H9 (cell line): ENCODE results near the gene USF3. TPM values are rescaled to one million over a fixed set of nuclear protein-coding genes. Genes with fewer than 3 reads are reported as not detected.

ENCODE experiments used
- DNase-seq: peaks from one replicate; pipeline ENCODE4 v3.0.0-alpha.2; 2017
- H2AFZ ChIP-seq: one replicate; pipeline ENCODE4 v1.6.1; 2013; ENCODE audit warnings: mild to moderate bottlenecking, low read length, control low read depth, moderate library complexity
- H2AK5ac ChIP-seq: 2 replicates; pipeline ENCODE4 v1.6.1; 2013; ENCODE audit warnings: low read length, control low read depth, mixed read lengths; ENCODE audit not compliant: insufficient read length
- H2BK120ac ChIP-seq: one replicate; pipeline ENCODE4 v1.6.1; 2013; ENCODE audit warnings: low read depth, mild to moderate bottlenecking, low read length, control low read depth, inconsistent platforms; ENCODE audit not compliant: poor library complexity, severe bottlenecking
- H2BK12ac ChIP-seq: 2 replicates; pipeline ENCODE4 v1.6.1; 2013; ENCODE audit warnings: low read length, control low read depth, mixed read lengths, low read depth; ENCODE audit not compliant: insufficient read length
- H2BK15ac ChIP-seq: 2 replicates; pipeline ENCODE4 v1.6.1; 2013; ENCODE audit warnings: low read depth, low read length, control low read depth
- H2BK20ac ChIP-seq: one replicate; pipeline ENCODE4 v1.6.1; 2013; ENCODE audit warnings: low read depth, mild to moderate bottlenecking, low read length, control low read depth, inconsistent platforms; ENCODE audit not compliant: poor library complexity, severe bottlenecking
- H2BK5ac ChIP-seq: 2 replicates; pipeline ENCODE4 v1.6.1; 2013; ENCODE audit warnings: low read length, control low read depth, mixed read lengths; ENCODE audit not compliant: insufficient read length
- H3K14ac ChIP-seq: 2 replicates; pipeline ENCODE4 v1.6.1; 2013; ENCODE audit warnings: low read length, control low read depth; ENCODE audit not compliant: insufficient read depth
- H3K18ac ChIP-seq: 2 replicates; pipeline ENCODE4 v1.6.1; 2013; ENCODE audit warnings: low read depth, mild to moderate bottlenecking, mixed read lengths, low read length, control low read depth; ENCODE audit not compliant: insufficient read length
- H3K23ac ChIP-seq: 2 replicates; pipeline ENCODE4 v1.6.1; 2013; ENCODE audit warnings: low read length, control low read depth, mixed read lengths, low read depth; ENCODE audit not compliant: insufficient read length
- H3K23me2 ChIP-seq: 2 replicates; pipeline ENCODE4 v1.6.1; 2013; ENCODE audit warnings: low read depth, mild to moderate bottlenecking, mixed read lengths, low read length, control low read depth; ENCODE audit not compliant: insufficient read length, poor library complexity, severe bottlenecking
- H3K27ac ChIP-seq: 2 replicates; pipeline ENCODE4 v1.5.1; 2013; ENCODE audit warnings: low read length, control low read depth, mixed read lengths, low read depth; ENCODE audit not compliant: insufficient read length
- H3K27me3 ChIP-seq: 2 replicates; pipeline ENCODE4 v1.6.1; 2013; ENCODE audit warnings: low read length, control low read depth, inconsistent platforms; ENCODE audit not compliant: insufficient read depth
- H3K4ac ChIP-seq: 2 replicates; pipeline ENCODE4 v1.6.1; 2013; ENCODE audit warnings: low read depth, mild to moderate bottlenecking, control low read depth, inconsistent platforms, low read length, moderate library complexity
- H3K4me1 ChIP-seq: 2 replicates; pipeline ENCODE4 v1.6.1; 2013; ENCODE audit warnings: low read length, control low read depth, inconsistent platforms; ENCODE audit not compliant: insufficient read depth
- H3K4me2 ChIP-seq: 2 replicates; pipeline ENCODE4 v1.6.1; 2013; ENCODE audit warnings: low read length, control low read depth, mixed read lengths; ENCODE audit not compliant: insufficient read length, insufficient read depth
- H3K56ac ChIP-seq: 2 replicates; pipeline ENCODE4 v1.6.1; 2013; ENCODE audit warnings: low read depth, mild to moderate bottlenecking, mixed read lengths, low read length, control low read depth; ENCODE audit not compliant: insufficient read length
- H3K79me1 ChIP-seq: 2 replicates; pipeline ENCODE4 v1.6.1; 2013; ENCODE audit warnings: low read depth, mild to moderate bottlenecking, moderate library complexity, low read length, control low read depth, inconsistent platforms; ENCODE audit not compliant: insufficient read depth, poor library complexity, severe bottlenecking
- H3K79me2 ChIP-seq: 2 replicates; pipeline ENCODE4 v1.6.1; 2013; ENCODE audit warnings: low read length, control low read depth, inconsistent platforms; ENCODE audit not compliant: insufficient read depth
- H3K9ac ChIP-seq: 2 replicates; pipeline ENCODE4 v1.6.1; 2013; ENCODE audit warnings: low read length, control low read depth, mixed read lengths; ENCODE audit not compliant: insufficient read length; ENCODE audit errors: extremely low read depth
- H3K9me3 ChIP-seq: one replicate; pipeline ENCODE4 v1.6.1; 2013; ENCODE audit warnings: low read depth, low read length, inconsistent platforms; ENCODE audit not compliant: control insufficient read depth
- H3T11ph ChIP-seq: one replicate; pipeline ENCODE4 v1.6.1; 2013; ENCODE audit warnings: mild to moderate bottlenecking, low read length, control low read depth, inconsistent platforms
- H4K20me1 ChIP-seq: one replicate; pipeline ENCODE4 v1.6.1; 2013; ENCODE audit not compliant: control insufficient read depth, insufficient read length, insufficient read depth
- H4K5ac ChIP-seq: 2 replicates; pipeline ENCODE4 v1.6.1; 2013; ENCODE audit warnings: low read depth, mild to moderate bottlenecking, mixed read lengths, low read length, control low read depth; ENCODE audit not compliant: insufficient read length
- H4K8ac ChIP-seq: replicated peaks from 2 replicates; pipeline ENCODE4 v1.6.1; 2013; ENCODE audit warnings: low read length, control low read depth, mixed read lengths, low read depth; ENCODE audit not compliant: insufficient read length
- H4K91ac ChIP-seq: 2 replicates; pipeline ENCODE4 v1.6.1; 2013; ENCODE audit warnings: low read depth, mild to moderate bottlenecking, moderate library complexity, mixed read lengths, low read length, control low read depth; ENCODE audit not compliant: insufficient read length
- H3K27ac Mint-ChIP-seq, 3 experiments: 2 replicates in 2 of 3; 3 replicates in 1 of 3; pipeline ENCODE4 v1.8.0; 2020 to 2021; ENCODE audit warnings: mixed read lengths in 3 of 3, mild to moderate bottlenecking in 1 of 3, moderate library complexity in 1 of 3
- H3K27me3 Mint-ChIP-seq: 2 replicates; pipeline ENCODE4 v1.8.0; 2021; ENCODE audit warnings: low read depth, mild to moderate bottlenecking, moderate library complexity, mixed read lengths
- H3K36me3 Mint-ChIP-seq, 3 experiments: 2 replicates in 2 of 3; 3 replicates in 1 of 3; pipeline ENCODE4 v1.8.0; 2020 to 2021; ENCODE audit warnings: low read depth in 3 of 3, mixed read lengths in 3 of 3; ENCODE audit not compliant: insufficient read depth in 1 of 3
- H3K4me1 Mint-ChIP-seq, 2 experiments: 2 replicates each; pipeline ENCODE4 v1.8.0; 2020; ENCODE audit warnings: mixed read lengths in 2 of 2
- H3K4me3 Mint-ChIP-seq, 2 experiments: 2 replicates in 1 of 2; 3 replicates in 1 of 2; pipeline ENCODE4 v1.8.0; 2020 to 2021; ENCODE audit warnings: mild to moderate bottlenecking in 2 of 2, mixed read lengths in 2 of 2, moderate library complexity in 1 of 2
- H3K9me3 Mint-ChIP-seq, 2 experiments: 2 replicates in 1 of 2; 3 replicates in 1 of 2; pipeline ENCODE4 v1.8.0; 2020; ENCODE audit warnings: mild to moderate bottlenecking in 2 of 2, mixed read lengths in 2 of 2, moderate library complexity in 1 of 2
- WGBS: extraction: QIAGEN DNeasy Blood & Tissue Kit; methylation state at CpG from one replicate; pipeline ENCODE4 v1.1.7; 2013; ENCODE audit warnings: missing lambda C conversion rate, low lambda C conversion rate, mixed read lengths; ENCODE audit not compliant: insufficient read length; ENCODE audit errors: extremely low coverage; 5-methylcytosine and 5-hydroxymethylcytosine counted together
- total RNA-seq: library from RNA; stranded (reverse); gene quantifications from 2 replicates; pipeline ENCODE4 v1.2.1, GENCODE V29; 2021
- TF ChIP-seq, protein P1 (sequence below): fragments of 200-600 bp; sonication (generic); conservative IDR thresholded peaks from 3 replicates; pipeline ENCODE4 v1.8.0; 2021; ENCODE audit warnings: antibody characterized with exemption, mild to moderate bottlenecking

The USF3 gene
- total RNA-seq, 1 experiment from 2014 or later, result 13.8 TPM

DNA sequence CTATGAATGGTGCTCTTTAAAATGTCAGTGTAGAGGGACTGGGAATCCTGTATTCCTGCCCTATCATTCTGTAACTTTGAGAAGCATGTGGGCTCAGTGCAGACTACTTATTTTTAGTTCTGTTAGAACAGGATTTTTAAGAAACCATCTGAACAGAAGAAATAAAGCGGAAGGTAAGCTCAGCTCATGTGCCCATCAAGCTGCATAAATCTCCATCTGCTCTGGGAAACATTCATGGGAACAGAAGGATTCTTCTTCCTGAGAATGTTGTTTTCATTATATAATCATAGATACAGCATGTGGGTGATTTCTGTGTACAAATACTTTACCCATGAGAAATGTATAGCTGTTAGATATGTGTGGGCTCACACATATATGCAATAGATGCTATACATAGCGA lies 94.2 kb downstream of the USF3 start:
- Histone ChIP-seq H3K18ac (no peak overlapping the region), H2AK5ac (no peak overlapping the region), H4K91ac (no peak overlapping the region), H2BK12ac (no peak overlapping the region), H3K14ac (no peak overlapping the region), H3K9me3 (no peaks in the 10 kb centered on the region), H3T11ph (no peak overlapping the region), H3K27me3 (no peaks in the 10 kb centered on the region), H3K4me1 (peaks cover 11% of the 10 kb centered on the region; the same call in 1 of the 2 replicates), H2BK20ac (no peak overlapping the region), H4K20me1 (no peaks in the 10 kb centered on the region), H3K9ac (no peak overlapping the region), H2BK5ac (no peak overlapping the region), H2BK120ac (no peak overlapping the region), H2BK15ac (no peak overlapping the region), H3K4me2 (no peak overlapping the region), H3K79me1 (no peaks in the 10 kb centered on the region), H2AFZ (no peak overlapping the region), H3K56ac (no peak overlapping the region), H4K8ac (no peak overlapping the region), H4K5ac (no peak overlapping the region), H3K4ac (no peak overlapping the region), H3K23ac (no peak overlapping the region), H3K79me2 (no peaks in the 10 kb centered on the region), H3K23me2 (no peaks in the 10 kb centered on the region), H3K27ac (no peak overlapping the region)
- no peaks in the 10 kb centered on the region for H3K27me3 Mint-ChIP-seq
- TF ChIP-seq, protein P1, sequence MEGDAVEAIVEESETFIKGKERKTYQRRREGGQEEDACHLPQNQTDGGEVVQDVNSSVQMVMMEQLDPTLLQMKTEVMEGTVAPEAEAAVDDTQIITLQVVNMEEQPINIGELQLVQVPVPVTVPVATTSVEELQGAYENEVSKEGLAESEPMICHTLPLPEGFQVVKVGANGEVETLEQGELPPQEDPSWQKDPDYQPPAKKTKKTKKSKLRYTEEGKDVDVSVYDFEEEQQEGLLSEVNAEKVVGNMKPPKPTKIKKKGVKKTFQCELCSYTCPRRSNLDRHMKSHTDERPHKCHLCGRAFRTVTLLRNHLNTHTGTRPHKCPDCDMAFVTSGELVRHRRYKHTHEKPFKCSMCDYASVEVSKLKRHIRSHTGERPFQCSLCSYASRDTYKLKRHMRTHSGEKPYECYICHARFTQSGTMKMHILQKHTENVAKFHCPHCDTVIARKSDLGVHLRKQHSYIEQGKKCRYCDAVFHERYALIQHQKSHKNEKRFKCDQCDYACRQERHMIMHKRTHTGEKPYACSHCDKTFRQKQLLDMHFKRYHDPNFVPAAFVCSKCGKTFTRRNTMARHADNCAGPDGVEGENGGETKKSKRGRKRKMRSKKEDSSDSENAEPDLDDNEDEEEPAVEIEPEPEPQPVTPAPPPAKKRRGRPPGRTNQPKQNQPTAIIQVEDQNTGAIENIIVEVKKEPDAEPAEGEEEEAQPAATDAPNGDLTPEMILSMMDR, result no peak
- no CpG with 5 or more reads among the region's 2 CpGs for WGBS
- no peak overlapping the region for H3K27ac Mint-ChIP-seq
- no peak for DNase-seq
- H3K9me3 Mint-ChIP-seq, result no peaks in the 10 kb centered on the region
- no peaks in the 10 kb centered on the region; a peak in 1 of 7 replicates for H3K36me3 Mint-ChIP-seq
- H3K4me1 Mint-ChIP-seq, result peaks cover 17 to 19% of the 10 kb centered on the region in 2 experiments
- no peak overlapping the region for H3K4me3 Mint-ChIP-seq
